ENCODE results near the gene RMC1. TPM values are rescaled to one million over a fixed set of nuclear protein-coding genes. Genes with fewer than 3 reads are reported as not detected.

RMC1 gene
- total and polyA plus RNA-seq, 2 of the 13 experiments (the other 11 are each of a cell fraction or from before 2014, with no cell fraction given) = 9.4 to 19.5 TPM

DNA sequence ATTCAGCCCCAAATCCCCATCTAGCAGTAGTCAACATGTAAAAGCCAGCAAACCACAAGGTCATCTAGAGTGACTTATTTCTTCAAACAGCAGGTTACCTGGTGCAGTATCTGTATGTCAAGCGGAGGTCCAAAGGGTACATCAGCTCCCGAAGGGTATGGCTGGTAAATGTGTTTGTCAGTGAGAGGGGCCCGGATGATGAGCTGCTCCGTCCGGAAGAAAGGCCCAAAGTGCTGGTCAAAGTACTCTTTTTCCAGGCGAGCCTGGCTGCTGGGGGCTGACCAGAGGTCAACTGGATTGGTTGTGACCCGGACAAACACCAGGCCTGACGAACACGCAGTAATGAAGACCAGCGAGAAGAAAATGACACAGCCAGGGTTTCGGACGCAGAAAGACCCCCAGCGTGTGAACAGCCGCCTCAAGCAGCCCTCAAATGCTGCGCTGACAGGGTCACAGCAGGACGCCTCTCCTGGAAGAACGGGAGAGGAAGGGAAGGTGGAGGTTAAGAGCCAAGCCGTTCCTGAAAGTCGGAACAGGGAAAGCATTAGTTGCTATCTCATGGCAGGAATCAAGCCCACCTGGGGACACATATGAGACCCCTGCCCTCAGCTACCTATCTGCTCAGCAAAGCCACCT lies 53.0 kb downstream of the RMC1 start (continued):
- TF ChIP-seq, protein P1, sequence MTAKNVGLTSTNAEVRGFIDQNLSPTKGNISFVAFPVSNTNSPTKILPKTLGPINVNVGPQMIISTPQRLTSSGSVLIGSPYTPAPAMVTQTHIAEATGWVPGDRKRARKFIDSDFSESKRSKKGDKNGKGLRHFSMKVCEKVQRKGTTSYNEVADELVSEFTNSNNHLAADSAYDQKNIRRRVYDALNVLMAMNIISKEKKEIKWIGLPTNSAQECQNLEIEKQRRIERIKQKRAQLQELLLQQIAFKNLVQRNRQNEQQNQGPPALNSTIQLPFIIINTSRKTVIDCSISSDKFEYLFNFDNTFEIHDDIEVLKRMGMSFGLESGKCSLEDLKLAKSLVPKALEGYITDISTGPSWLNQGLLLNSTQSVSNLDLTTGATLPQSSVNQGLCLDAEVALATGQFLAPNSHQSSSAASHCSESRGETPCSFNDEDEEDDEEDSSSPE (CRISPR knock-in tag; IDR thresholded peaks at IDR 0.05) = peak; percentile 41; the same call in 1 of the 2 replicates
- TF ChIP-seq SMARCE1 (IDR thresholded peaks at IDR 0.05; ENCODE audit: borderline replicate concordance) (no peak), ZNF160 (CRISPR knock-in tag; IDR thresholded peaks at IDR 0.05) (peak; percentile 57; the same call in 1 of the 2 replicates), ZNF629 (CRISPR knock-in tag; conservative IDR thresholded peaks at IDR 0.05) (peak; percentile 83), ZNF782 (CRISPR knock-in tag; IDR thresholded peaks at IDR 0.05; ENCODE audit: borderline replicate concordance) (peak; percentile 61; the same call in 1 of the 2 replicates), BRCA1 (CRISPR knock-in tag; IDR thresholded peaks at IDR 0.05) (0 out of 2 replicates have a peak, but pooled peaks have one; percentile 58), ZSCAN12 (CRISPR knock-in tag; IDR thresholded peaks at IDR 0.05) (peak; percentile 75; the same call in 1 of the 2 replicates), HMG20B (CRISPR knock-in tag; conservative IDR thresholded peaks at IDR 0.05) (0 out of 2 replicates have a peak, but pooled peaks have one; percentile 33), RFXAP (CRISPR knock-in tag; IDR thresholded peaks at IDR 0.05; ENCODE audit: borderline replicate concordance) (0 out of 2 replicates have a peak, but pooled peaks have one; percentile 61), FOXC1 (CRISPR knock-in tag; IDR thresholded peaks at IDR 0.05; ENCODE audit: borderline replicate concordance) (0 out of 2 replicates have a peak, but pooled peaks have one; percentile 51), RXRB (CRISPR knock-in tag; IDR thresholded peaks at IDR 0.05; ENCODE audit: borderline replicate concordance) (peak; percentile 94), TEAD3 (CRISPR knock-in tag; optimal IDR thresholded peaks at IDR 0.05; ENCODE audit: borderline replicate concordance) (peak; percentile 64), NFATC3 (CRISPR knock-in tag; IDR thresholded peaks at IDR 0.05) (no peak), ZBTB20 (CRISPR knock-in tag; IDR thresholded peaks at IDR 0.05; ENCODE audit: borderline replicate concordance, low read depth) (peak; percentile 99), KDM3A (CRISPR knock-in tag; IDR thresholded peaks at IDR 0.05; ENCODE audit: low read depth) (0 out of 2 replicates have a peak, but pooled peaks have one; percentile 40), ZNF670 (CRISPR knock-in tag; IDR thresholded peaks at IDR 0.05; ENCODE audit: borderline replicate concordance) (peak; percentile 82; the same call in 1 of the 2 replicates), SAFB2 (CRISPR knock-in tag; IDR thresholded peaks at IDR 0.05; ENCODE audit: borderline replicate concordance, low read depth) (no peak)
- TF ChIP-seq, protein P2, sequence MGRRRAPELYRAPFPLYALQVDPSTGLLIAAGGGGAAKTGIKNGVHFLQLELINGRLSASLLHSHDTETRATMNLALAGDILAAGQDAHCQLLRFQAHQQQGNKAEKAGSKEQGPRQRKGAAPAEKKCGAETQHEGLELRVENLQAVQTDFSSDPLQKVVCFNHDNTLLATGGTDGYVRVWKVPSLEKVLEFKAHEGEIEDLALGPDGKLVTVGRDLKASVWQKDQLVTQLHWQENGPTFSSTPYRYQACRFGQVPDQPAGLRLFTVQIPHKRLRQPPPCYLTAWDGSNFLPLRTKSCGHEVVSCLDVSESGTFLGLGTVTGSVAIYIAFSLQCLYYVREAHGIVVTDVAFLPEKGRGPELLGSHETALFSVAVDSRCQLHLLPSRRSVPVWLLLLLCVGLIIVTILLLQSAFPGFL (CRISPR knock-in tag; IDR thresholded peaks at IDR 0.05) = no peak
- TF ChIP-seq, protein P3, sequence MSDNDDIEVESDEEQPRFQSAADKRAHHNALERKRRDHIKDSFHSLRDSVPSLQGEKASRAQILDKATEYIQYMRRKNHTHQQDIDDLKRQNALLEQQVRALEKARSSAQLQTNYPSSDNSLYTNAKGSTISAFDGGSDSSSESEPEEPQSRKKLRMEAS (IDR thresholded peaks at IDR 0.05) = peak; percentile 89

Data from HepG2 (cell line).